Astrocyte of the cerebellum (primary cell): ENCODE results near the gene ZBTB25.
A peak's percentile ranks its signal among the peaks of the same experiment; 100 is the strongest.

Experiments used
- DNase-seq: peaks from one replicate; pipeline ENCODE4 v3.0.0-alpha.2; 2011; ENCODE audit warnings: low read depth
- H3K4me3 ChIP-seq: 2 replicates; pipeline ENCODE4 v1.5.1; 2011; ENCODE audit warnings: mild to moderate bottlenecking, low read depth, low read length, moderate library complexity
- CTCF ChIP-seq: IDR thresholded peaks from 2 replicates; pipeline ENCODE4 v1.5.1; 2012; ENCODE audit warnings: low read length, low read depth, moderate library complexity, mild to moderate bottlenecking; ENCODE audit errors: missing control alignments
- in situ Hi-C: cut with HindIII; loops from 2 replicates; pipeline ENCODE4 v1.10.0; 2017; ENCODE audit warnings: low sequenced_read_pairs

ZBTB25 gene

GRCh38 chr14:64444140-64444539, 59.5 kb downstream of the ZBTB25 start:
- in situ Hi-C loops: no loop called here
- H3K4me3 ChIP-seq: no peak overlapping the region
- DNase-seq: no peak
- TF ChIP-seq CTCF: no peak

- no peak for DNase-seq
- H3K4me3 ChIP-seq: no peak overlapping the region
- no peak for TF ChIP-seq CTCF
- in situ Hi-C loops: no loop called here
Observed at GRCh38 chr14:64442300-64442988, 61.2 kb downstream of the ZBTB25 start.

GRCh38 chr14:64440494-64440893, 63.1 kb downstream of the ZBTB25 start:
- H3K4me3 ChIP-seq: no peak overlapping the region
- TF ChIP-seq CTCF: no peak
- no peak for DNase-seq
- in situ Hi-C loops: no loop called here

- H3K4me3 ChIP-seq: no peak overlapping the region
- no peak for DNase-seq
- in situ Hi-C loops: no loop called here
- no peak for TF ChIP-seq CTCF
Observed at GRCh38 chr14:64439141-64439540, 64.5 kb downstream of the ZBTB25 start.

- no peak for TF ChIP-seq CTCF
- in situ Hi-C loops: no loop called here
- DNase-seq: peak; percentile 97
- no peak overlapping the region for H3K4me3 ChIP-seq
Observed at GRCh38 chr14:64438181-64438841, 65.3 kb downstream of the ZBTB25 start.

- in situ Hi-C loops: no loop called here
- H3K4me3 ChIP-seq: no peak overlapping the region
- no peak for DNase-seq
- no peak for TF ChIP-seq CTCF
Observed at GRCh38 chr14:64434528-64434927, 69.1 kb downstream of the ZBTB25 start.
